ENCODE data around the gene LAGE3.

Gene LAGE3

GRCh38 chrX:154482786-154483185, 3.7 kb upstream of the LAGE3 start:
- ChIA-PET POLR2A (interaction anchor here (2.1 kb wide), 1 partner anchor 8 kb away, joined by 8 read pairs; the partner anchor contains the start of gene SLC10A3), CTCF (interaction anchor here (0.6 to 1.6 kb wide), 3 partner anchors 44 to 1117 kb away, joined by 3 to 8 read pairs (median 4); no protein-coding TSS in a partner anchor)
- Histone ChIP-seq H3K4me3 (ENCODE audit: low read depth, low read length) (no peak overlapping the region), H3K27ac (ENCODE audit: extremely low read depth, low read depth, low read length) (no peak overlapping the region), H3K9me3 (ENCODE audit: control insufficient read depth, insufficient read depth, low read depth, low read length) (no peaks in the 10 kb centered on the region), H3K36me3 (ENCODE audit: control insufficient read depth in 2 of 2, insufficient read depth in 1 of 2, low read length in 2 of 2) (peaks cover 0 to 27% of the 10 kb centered on the region in 2 experiments; a peak in 1 of 3 replicates), H3K4me1 (ENCODE audit: control insufficient read depth, insufficient read depth, low read length) (no peaks in the 10 kb centered on the region; the same call in 1 of the 2 replicates)
- TF ChIP-seq ZNF280C (tag by site-specific recombination; IDR thresholded peaks at IDR 0.05): no peak
- TF ChIP-seq PRDM10 (tag by site-specific recombination; IDR thresholded peaks at IDR 0.05): peak; percentile 67; the same call in 1 of the 2 replicates
- TF ChIP-seq ZNF341 (tag by site-specific recombination; IDR thresholded peaks at IDR 0.05; ENCODE audit: low read depth): peak; percentile 81
- TF ChIP-seq ZNF704 (tag by site-specific recombination; IDR thresholded peaks at IDR 0.05): no peak

- H3K27ac ChIP-seq (ENCODE audit: extremely low read depth, low read depth, low read length): no peak overlapping the region
- ChIA-PET POLR2A (interaction anchor here (1.1 to 2.1 kb wide), 2 partner anchors 8 to 99 kb away, joined by 3 to 8 read pairs; partner anchors contain the start of gene SLC10A3), CTCF (interaction anchor here (0.6 to 1.6 kb wide), 2 partner anchors 45 to 585 kb away, joined by 4 to 8 read pairs; no protein-coding TSS in a partner anchor)
- no peak for TF ChIP-seq SP2 (tag by site-specific recombination; IDR thresholded peaks at IDR 0.05)
- no peak for TF ChIP-seq KLF10 (tag by site-specific recombination; IDR thresholded peaks at IDR 0.05)
- TF ChIP-seq ZNF521 (tag by site-specific recombination; IDR thresholded peaks at IDR 0.05): no peak
- TF ChIP-seq KLF1 (tag by site-specific recombination; IDR thresholded peaks at IDR 0.05): no peak
- no peak for TF ChIP-seq ZNF211 (tag by site-specific recombination; IDR thresholded peaks at IDR 0.05; ENCODE audit: low read depth)
- no peak for TF ChIP-seq TCF7L2 (IDR thresholded peaks at IDR 0.05; ENCODE audit: borderline replicate concordance, low read depth, low read length)
- peaks cover 0 to 23% of the 10 kb centered on the region in 2 experiments; a peak in 1 of 3 replicates for H3K36me3 ChIP-seq (ENCODE audit: control insufficient read depth in 2 of 2, insufficient read depth in 1 of 2, low read length in 2 of 2)
- no peaks in the 10 kb centered on the region; the same call in 1 of the 2 replicates for H3K4me1 ChIP-seq (ENCODE audit: control insufficient read depth, insufficient read depth, low read length)
- no peaks in the 10 kb centered on the region for H3K9me3 ChIP-seq (ENCODE audit: control insufficient read depth, insufficient read depth, low read depth, low read length)
- no peak overlapping the region for H3K4me3 ChIP-seq (ENCODE audit: low read depth, low read length)
Observed at GRCh38 chrX:154481911-154482601, 3.0 kb upstream of the LAGE3 start.

- TF ChIP-seq ZNF426 (tag by site-specific recombination; IDR thresholded peaks at IDR 0.05): no peak
- TF ChIP-seq ZIC2 (tag by site-specific recombination; IDR thresholded peaks at IDR 0.05): no peak
- no peak for TF ChIP-seq SP2 (tag by site-specific recombination; IDR thresholded peaks at IDR 0.05)
- Histone ChIP-seq H3K27ac (ENCODE audit: extremely low read depth, low read depth, low read length) (no peak overlapping the region), H3K4me3 (ENCODE audit: low read depth, low read length) (no peak overlapping the region), H3K9me3 (ENCODE audit: control insufficient read depth, insufficient read depth, low read depth, low read length) (no peaks in the 10 kb centered on the region), H3K4me1 (ENCODE audit: control insufficient read depth, insufficient read depth, low read length) (no peaks in the 10 kb centered on the region; the same call in 1 of the 2 replicates), H3K36me3 (ENCODE audit: control insufficient read depth in 2 of 2, insufficient read depth in 1 of 2, low read length in 2 of 2) (peaks cover 0 to 27% of the 10 kb centered on the region in 2 experiments; a peak in 1 of 3 replicates)
- CTCF ChIA-PET: interaction anchor here (1.6 kb wide), 1 partner anchor 46 kb away, joined by 8 read pairs; no protein-coding TSS in a partner anchor
- POLR2A ChIA-PET: interaction anchor here (1.1 to 2.1 kb wide), 2 partner anchors 9 to 98 kb away, joined by 3 to 8 read pairs; partner anchors contain the start of gene SLC10A3
Observed at GRCh38 chrX:154481195-154481594, 2.1 kb upstream of the LAGE3 start.

All from HEK293 (cell line).